H9 (cell line): ENCODE data around the gene CTDNEP1. TPM values are rescaled to one million over a fixed set of nuclear protein-coding genes. Genes with fewer than 3 reads are reported as not detected.
A peak's percentile ranks its signal among the peaks of the same experiment; 100 is the strongest.

Experiments used
- DNase-seq: peaks from one replicate; pipeline ENCODE4 v3.0.0-alpha.2; 2017
- H2AFZ ChIP-seq: one replicate; pipeline ENCODE4 v1.6.1; 2013; ENCODE audit warnings: mild to moderate bottlenecking, low read length, control low read depth, moderate library complexity
- H2AK5ac ChIP-seq: 2 replicates; pipeline ENCODE4 v1.6.1; 2013; ENCODE audit warnings: low read length, control low read depth, mixed read lengths; ENCODE audit not compliant: insufficient read length
- H2BK120ac ChIP-seq: one replicate; pipeline ENCODE4 v1.6.1; 2013; ENCODE audit warnings: low read depth, mild to moderate bottlenecking, low read length, control low read depth, inconsistent platforms; ENCODE audit not compliant: poor library complexity, severe bottlenecking
- H2BK12ac ChIP-seq: 2 replicates; pipeline ENCODE4 v1.6.1; 2013; ENCODE audit warnings: low read length, control low read depth, mixed read lengths, low read depth; ENCODE audit not compliant: insufficient read length
- H2BK15ac ChIP-seq: 2 replicates; pipeline ENCODE4 v1.6.1; 2013; ENCODE audit warnings: low read depth, low read length, control low read depth
- H2BK20ac ChIP-seq: one replicate; pipeline ENCODE4 v1.6.1; 2013; ENCODE audit warnings: low read depth, mild to moderate bottlenecking, low read length, control low read depth, inconsistent platforms; ENCODE audit not compliant: poor library complexity, severe bottlenecking
- H2BK5ac ChIP-seq: 2 replicates; pipeline ENCODE4 v1.6.1; 2013; ENCODE audit warnings: low read length, control low read depth, mixed read lengths; ENCODE audit not compliant: insufficient read length
- H3K14ac ChIP-seq: 2 replicates; pipeline ENCODE4 v1.6.1; 2013; ENCODE audit warnings: low read length, control low read depth; ENCODE audit not compliant: insufficient read depth
- H3K18ac ChIP-seq: 2 replicates; pipeline ENCODE4 v1.6.1; 2013; ENCODE audit warnings: low read depth, mild to moderate bottlenecking, mixed read lengths, low read length, control low read depth; ENCODE audit not compliant: insufficient read length
- H3K23ac ChIP-seq: 2 replicates; pipeline ENCODE4 v1.6.1; 2013; ENCODE audit warnings: low read length, control low read depth, mixed read lengths, low read depth; ENCODE audit not compliant: insufficient read length
- H3K23me2 ChIP-seq: 2 replicates; pipeline ENCODE4 v1.6.1; 2013; ENCODE audit warnings: low read depth, mild to moderate bottlenecking, mixed read lengths, low read length, control low read depth; ENCODE audit not compliant: insufficient read length, poor library complexity, severe bottlenecking
- H3K27ac ChIP-seq: 2 replicates; pipeline ENCODE4 v1.5.1; 2013; ENCODE audit warnings: low read length, control low read depth, mixed read lengths, low read depth; ENCODE audit not compliant: insufficient read length
- H3K27me3 ChIP-seq: 2 replicates; pipeline ENCODE4 v1.6.1; 2013; ENCODE audit warnings: low read length, control low read depth, inconsistent platforms; ENCODE audit not compliant: insufficient read depth
- H3K4ac ChIP-seq: 2 replicates; pipeline ENCODE4 v1.6.1; 2013; ENCODE audit warnings: low read depth, mild to moderate bottlenecking, control low read depth, inconsistent platforms, low read length, moderate library complexity
- H3K4me1 ChIP-seq: 2 replicates; pipeline ENCODE4 v1.6.1; 2013; ENCODE audit warnings: low read length, control low read depth, inconsistent platforms; ENCODE audit not compliant: insufficient read depth
- H3K4me2 ChIP-seq: 2 replicates; pipeline ENCODE4 v1.6.1; 2013; ENCODE audit warnings: low read length, control low read depth, mixed read lengths; ENCODE audit not compliant: insufficient read length, insufficient read depth
- H3K56ac ChIP-seq: 2 replicates; pipeline ENCODE4 v1.6.1; 2013; ENCODE audit warnings: low read depth, mild to moderate bottlenecking, mixed read lengths, low read length, control low read depth; ENCODE audit not compliant: insufficient read length
- H3K79me1 ChIP-seq: 2 replicates; pipeline ENCODE4 v1.6.1; 2013; ENCODE audit warnings: low read depth, mild to moderate bottlenecking, moderate library complexity, low read length, control low read depth, inconsistent platforms; ENCODE audit not compliant: insufficient read depth, poor library complexity, severe bottlenecking
- H3K79me2 ChIP-seq: 2 replicates; pipeline ENCODE4 v1.6.1; 2013; ENCODE audit warnings: low read length, control low read depth, inconsistent platforms; ENCODE audit not compliant: insufficient read depth
- H3K9ac ChIP-seq: 2 replicates; pipeline ENCODE4 v1.6.1; 2013; ENCODE audit warnings: low read length, control low read depth, mixed read lengths; ENCODE audit not compliant: insufficient read length; ENCODE audit errors: extremely low read depth
- H3K9me3 ChIP-seq: one replicate; pipeline ENCODE4 v1.6.1; 2013; ENCODE audit warnings: low read depth, low read length, inconsistent platforms; ENCODE audit not compliant: control insufficient read depth
- H3T11ph ChIP-seq: one replicate; pipeline ENCODE4 v1.6.1; 2013; ENCODE audit warnings: mild to moderate bottlenecking, low read length, control low read depth, inconsistent platforms
- H4K20me1 ChIP-seq: one replicate; pipeline ENCODE4 v1.6.1; 2013; ENCODE audit not compliant: control insufficient read depth, insufficient read length, insufficient read depth
- H4K5ac ChIP-seq: 2 replicates; pipeline ENCODE4 v1.6.1; 2013; ENCODE audit warnings: low read depth, mild to moderate bottlenecking, mixed read lengths, low read length, control low read depth; ENCODE audit not compliant: insufficient read length
- H4K8ac ChIP-seq: replicated peaks from 2 replicates; pipeline ENCODE4 v1.6.1; 2013; ENCODE audit warnings: low read length, control low read depth, mixed read lengths, low read depth; ENCODE audit not compliant: insufficient read length
- H4K91ac ChIP-seq: 2 replicates; pipeline ENCODE4 v1.6.1; 2013; ENCODE audit warnings: low read depth, mild to moderate bottlenecking, moderate library complexity, mixed read lengths, low read length, control low read depth; ENCODE audit not compliant: insufficient read length
- H3K27ac Mint-ChIP-seq, 3 experiments: 2 replicates in 2 of 3; 3 replicates in 1 of 3; pipeline ENCODE4 v1.8.0; 2020 to 2021; ENCODE audit warnings: mixed read lengths in 3 of 3, mild to moderate bottlenecking in 1 of 3, moderate library complexity in 1 of 3
- H3K27me3 Mint-ChIP-seq: 2 replicates; pipeline ENCODE4 v1.8.0; 2021; ENCODE audit warnings: low read depth, mild to moderate bottlenecking, moderate library complexity, mixed read lengths
- H3K36me3 Mint-ChIP-seq, 3 experiments: 2 replicates in 2 of 3; 3 replicates in 1 of 3; pipeline ENCODE4 v1.8.0; 2020 to 2021; ENCODE audit warnings: low read depth in 3 of 3, mixed read lengths in 3 of 3; ENCODE audit not compliant: insufficient read depth in 1 of 3
- H3K4me1 Mint-ChIP-seq, 2 experiments: 2 replicates each; pipeline ENCODE4 v1.8.0; 2020; ENCODE audit warnings: mixed read lengths in 2 of 2
- H3K4me3 Mint-ChIP-seq, 2 experiments: 2 replicates in 1 of 2; 3 replicates in 1 of 2; pipeline ENCODE4 v1.8.0; 2020 to 2021; ENCODE audit warnings: mild to moderate bottlenecking in 2 of 2, mixed read lengths in 2 of 2, moderate library complexity in 1 of 2
- H3K9me3 Mint-ChIP-seq, 2 experiments: 2 replicates in 1 of 2; 3 replicates in 1 of 2; pipeline ENCODE4 v1.8.0; 2020; ENCODE audit warnings: mild to moderate bottlenecking in 2 of 2, mixed read lengths in 2 of 2, moderate library complexity in 1 of 2
- CTCF ChIP-seq: fragments of 200-600 bp; sonication (generic); conservative IDR thresholded peaks from 3 replicates; pipeline ENCODE4 v1.8.0; 2021; ENCODE audit warnings: antibody characterized with exemption, mild to moderate bottlenecking
- WGBS: extraction: QIAGEN DNeasy Blood & Tissue Kit; methylation state at CpG from one replicate; pipeline ENCODE4 v1.1.7; 2013; ENCODE audit warnings: missing lambda C conversion rate, low lambda C conversion rate, mixed read lengths; ENCODE audit not compliant: insufficient read length; ENCODE audit errors: extremely low coverage; 5-methylcytosine and 5-hydroxymethylcytosine counted together
- total RNA-seq: library from RNA; stranded (reverse); gene quantifications from 2 replicates; pipeline ENCODE4 v1.2.1, GENCODE V29; 2021

CTDNEP1 gene
- total RNA-seq, 1 experiment from 2014 or later = 134 TPM

DNA sequence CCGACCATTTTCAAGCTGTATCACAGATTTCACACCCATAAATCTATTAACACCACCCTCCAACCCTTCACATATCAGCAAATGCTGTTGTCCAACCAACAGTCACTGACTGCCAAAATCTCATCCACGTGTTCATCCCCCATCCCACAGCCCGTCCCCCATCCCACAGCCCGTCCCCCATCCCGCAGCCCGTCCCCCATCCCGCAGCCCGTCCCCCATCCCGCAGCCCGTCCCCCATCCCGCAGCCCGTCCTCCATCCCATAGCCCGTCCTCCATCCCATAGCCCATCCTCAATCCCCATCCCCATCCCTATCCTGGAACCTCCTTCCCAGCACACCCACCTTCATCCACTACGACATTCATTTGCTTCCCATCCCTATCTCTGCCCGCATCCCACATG lies 46.0 kb downstream of the CTDNEP1 start:
- Histone ChIP-seq H3K56ac (no peak overlapping the region), H2BK20ac (no peak overlapping the region), H2AK5ac (no peak overlapping the region), H3K27me3 (no peaks in the 10 kb centered on the region), H3K4me2 (peak overlapping the region; percentile 63), H3K23ac (no peak overlapping the region), H3K79me1 (no peaks in the 10 kb centered on the region), H3T11ph (no peak overlapping the region), H2BK15ac (no peak overlapping the region), H3K27ac (no peak overlapping the region), H3K9me3 (no peaks in the 10 kb centered on the region), H3K4ac (no peak overlapping the region), H2BK12ac (no peak overlapping the region), H2BK5ac (no peak overlapping the region), H4K91ac (no peak overlapping the region), H4K8ac (no peak overlapping the region), H2AFZ (no peak overlapping the region), H2BK120ac (no peak overlapping the region), H3K79me2 (no peaks in the 10 kb centered on the region), H3K18ac (no peak overlapping the region), H4K5ac (no peak overlapping the region), H3K23me2 (peaks cover 5% of the 10 kb centered on the region), H4K20me1 (no peaks in the 10 kb centered on the region), H3K14ac (no peak overlapping the region), H3K4me1 (peaks cover 9% of the 10 kb centered on the region; the same call in 1 of the 2 replicates), H3K9ac (no peak overlapping the region)
- peaks cover 33 to 56% of the 10 kb centered on the region in 2 experiments for H3K4me1 Mint-ChIP-seq
- H3K36me3 Mint-ChIP-seq = peaks cover 20 to 33% (median 24%) of the 10 kb centered on the region in 3 experiments
- WGBS = no CpG with 5 or more reads among the region's 15 CpGs
- no peak for DNase-seq
- no peak for TF ChIP-seq CTCF
- peak overlapping the region in 2 of 3 experiments; percentile 92 to 97; a peak in 5 of 7 replicates for H3K27ac Mint-ChIP-seq
- H3K9me3 Mint-ChIP-seq = no peaks in the 10 kb centered on the region
- no peaks in the 10 kb centered on the region; the same call in none of the 2 replicates for H3K27me3 Mint-ChIP-seq
- H3K4me3 Mint-ChIP-seq = peak overlapping the region; percentile 66 to 83
